H1 (cell line): Measurements from ENCODE around the gene GHRHR. TPM values are rescaled to one million over a fixed set of nuclear protein-coding genes. Genes with fewer than 3 reads are reported as not detected.

Source experiments
- CHD2 ChIP-seq: IDR thresholded peaks from 2 replicates; pipeline ENCODE4 v1.6.1; 2012; ENCODE audit warnings: low read length, improper control_type of control experiment
- FOSL1 ChIP-seq: IDR thresholded peaks from 2 replicates; pipeline ENCODE4 v1.6.1; 2011; ENCODE audit warnings: mild to moderate bottlenecking, low read depth, low read length, moderate library complexity; ENCODE audit not compliant: insufficient read depth
- JUND ChIP-seq: IDR thresholded peaks from 2 replicates; pipeline ENCODE4 v1.6.1; 2011; ENCODE audit warnings: mild to moderate bottlenecking, improper control_type of control experiment, low read length
- POLR2A ChIP-seq, 2 experiments: IDR thresholded peaks; 1 replicate in 1 of 2; 2 replicates in 1 of 2; pipeline ENCODE4 v1.6.1; 2011; ENCODE audit warnings: low read depth in 2 of 2, low read length in 2 of 2, mild to moderate bottlenecking in 2 of 2; ENCODE audit errors: control extremely low read depth in 1 of 2
- RXRA ChIP-seq: IDR thresholded peaks from 2 replicates; pipeline ENCODE4 v1.6.1; 2011; ENCODE audit warnings: low read depth, mild to moderate bottlenecking, low read length, moderate library complexity; ENCODE audit not compliant: insufficient read depth
- SIRT6 ChIP-seq: IDR thresholded peaks from one replicate; pipeline ENCODE4 v1.7.1; 2012; ENCODE audit warnings: low read length, inconsistent platforms
- SP1 ChIP-seq: IDR thresholded peaks from 2 replicates; pipeline ENCODE4 v1.6.1; 2011; ENCODE audit warnings: low read depth, low read length
- TBP ChIP-seq: IDR thresholded peaks from 2 replicates; pipeline ENCODE4 v1.6.1; 2011; ENCODE audit warnings: low read depth, low read length, improper control_type of control experiment
- polyA plus RNA-seq, 7 experiments: library from polyadenylated mRNA; depleted of rRNA in 3 of 7; stranded (reverse) in 5 of 7; unstranded in 2 of 7; fragments of >200 nt in 5 of 7; fragments of 200-250 nt in 2 of 7; gene quantifications; 1 replicate in 5 of 7; 2 replicates in 1 of 7; 4 replicates in 1 of 7; pipeline versions ENCODE4 v1.2.1 to v1.2.3, GENCODE V29; 2011 to 2013; ENCODE audit warnings: missing spikeins in 2 of 7, mixed read lengths in 2 of 7
- total RNA-seq: library from RNA; stranded (reverse); fragmentation: NEBNext Ultra II Directional; extraction: Animal tissue kit (Norgen Biotek cat#: 25700); gene quantifications from 2 replicates; pipeline ENCODE4 v1.2.1, GENCODE V29; 2021
- TF ChIP-seq, protein P1 (sequence below): IDR thresholded peaks from 2 replicates; pipeline ENCODE4 v1.6.1; 2012; ENCODE audit warnings: inconsistent platforms

GHRHR gene
- total and polyA plus RNA-seq, 2 of the 8 experiments (the other 6 are each of a cell fraction or from before 2014, with no cell fraction given) = 0.60 to 6.5 TPM

GRCh38 chr7:31017032-31017675 lies 53.4 kb downstream of the GHRHR start (continued):
- TF ChIP-seq FOSL1 (no peak), SIRT6 (no peak), RXRA (no peak), CHD2 (no peak), SP1 (no peak), POLR2A (IDR thresholded peaks at IDR 0.05; ENCODE audit: control extremely low read depth in 1 of 2, low read depth in 2 of 2, low read length in 2 of 2) (no peak), JUND (no peak), TBP (no peak)
- TF ChIP-seq, protein P1, sequence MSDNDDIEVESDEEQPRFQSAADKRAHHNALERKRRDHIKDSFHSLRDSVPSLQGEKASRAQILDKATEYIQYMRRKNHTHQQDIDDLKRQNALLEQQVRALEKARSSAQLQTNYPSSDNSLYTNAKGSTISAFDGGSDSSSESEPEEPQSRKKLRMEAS = no peak
